ENCODE data around the gene CARMIL3.
"Not testable (repeated sequence)": the region's sequence is repeated elsewhere in the genome, so short reads cannot be mapped to it uniquely, and the experiment has no call there.

CARMIL3 gene

DNA sequence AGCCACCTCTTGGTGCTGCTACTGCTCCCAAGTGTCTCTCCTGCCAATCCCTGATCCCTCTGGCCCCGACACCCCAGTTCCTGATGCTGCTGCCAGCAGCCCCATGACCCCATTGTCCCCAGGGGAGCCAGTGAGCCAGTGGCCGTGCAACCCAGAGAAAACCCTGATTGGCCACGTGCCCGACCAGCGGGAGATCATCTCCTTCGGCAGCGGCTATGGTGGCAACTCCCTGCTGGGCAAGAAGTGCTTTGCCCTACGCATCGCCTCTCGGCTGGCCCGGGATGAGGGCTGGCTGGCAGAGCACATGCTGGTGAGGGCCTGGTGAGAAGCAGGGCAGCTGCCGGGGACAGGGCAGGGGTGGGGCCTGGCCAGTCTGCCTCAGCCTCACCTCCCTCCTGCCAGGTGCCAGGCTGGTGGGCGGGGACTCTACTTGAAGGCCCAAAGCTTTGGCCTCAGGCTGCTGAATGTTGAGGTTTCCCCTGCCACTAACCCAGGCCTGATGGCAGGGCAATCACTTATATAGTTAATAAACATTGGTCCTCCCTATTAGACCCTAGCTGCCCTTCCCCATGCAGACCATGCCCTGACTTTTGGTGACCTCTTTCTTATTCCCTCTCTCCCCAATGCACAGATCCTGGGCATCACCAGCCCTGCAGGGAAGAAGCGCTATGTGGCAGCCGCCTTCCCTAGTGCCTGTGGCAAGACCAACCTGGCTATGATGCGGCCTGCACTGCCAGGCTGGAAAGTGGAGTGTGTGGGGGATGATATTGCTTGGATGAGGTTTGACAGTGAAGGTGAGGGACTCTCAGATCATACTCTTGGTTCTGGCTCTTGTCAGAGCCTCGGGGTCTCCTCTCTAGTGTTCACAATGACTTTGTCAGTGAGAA is 47.4 kb downstream of the CARMIL3 start:
- DNase-seq = no peak

DNA sequence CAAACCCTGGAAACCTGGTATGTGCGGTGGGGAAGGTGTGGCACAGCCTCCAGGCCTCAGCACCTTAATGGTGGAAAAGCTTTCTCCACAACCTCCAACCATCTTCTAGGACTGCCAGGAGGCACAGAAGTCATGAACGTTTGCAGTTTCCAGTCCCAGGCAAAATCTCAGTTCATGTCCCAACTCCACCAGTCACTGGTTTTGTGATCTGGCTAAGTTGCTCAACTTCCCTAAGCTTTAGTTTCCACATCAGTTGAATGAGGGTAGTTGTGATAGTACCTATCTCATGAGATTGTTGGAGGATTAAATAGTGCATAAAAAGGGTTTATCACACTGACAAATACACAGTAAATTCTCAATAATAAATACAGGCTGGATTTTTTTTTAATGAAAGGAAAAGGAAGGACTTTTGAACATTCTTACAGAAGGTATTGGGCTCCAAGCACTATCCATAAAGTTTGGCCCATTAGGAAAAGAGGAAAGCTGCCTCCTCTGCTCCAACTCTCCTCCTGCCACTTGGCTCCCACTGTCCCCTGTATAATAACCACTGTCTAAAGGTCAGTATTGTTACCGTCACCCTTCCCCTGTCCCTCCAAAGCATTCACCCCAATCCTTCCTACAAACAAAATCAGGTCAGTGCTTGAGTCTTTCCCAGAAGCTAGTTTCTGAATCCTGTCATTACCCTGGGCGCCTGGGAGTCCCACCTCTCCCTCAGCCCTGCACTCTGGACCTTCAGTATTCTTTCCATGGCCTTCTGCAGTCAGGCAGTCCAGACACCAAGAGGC is 48.6 kb downstream of the CARMIL3 start:
- DNase-seq = no peak

DNA sequence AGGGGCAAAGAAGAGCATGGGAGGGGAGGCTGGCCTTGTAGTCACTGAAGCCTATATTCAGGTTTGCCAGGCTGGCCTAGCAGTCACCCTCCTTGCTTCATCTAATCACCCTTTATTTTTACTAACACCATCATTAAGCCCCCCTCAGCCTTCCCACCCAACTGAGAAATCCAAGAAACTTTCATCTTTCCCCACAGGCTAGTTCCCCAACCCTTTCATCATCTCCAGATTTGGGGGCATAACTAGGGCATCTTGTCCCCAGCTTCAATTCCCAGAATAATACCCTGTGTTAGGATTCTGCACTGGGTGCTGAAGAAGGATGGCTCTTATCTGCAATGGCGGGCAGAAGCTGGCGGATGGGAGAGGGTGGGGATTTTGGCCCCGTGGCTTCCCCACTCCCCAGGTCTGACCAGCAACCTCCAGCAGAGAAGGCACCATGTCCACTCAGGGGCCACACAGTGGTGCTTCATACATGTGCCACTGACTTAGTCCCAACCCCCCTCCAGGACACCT is 49.2 kb downstream of the CARMIL3 start:
- no peak for DNase-seq

DNA sequence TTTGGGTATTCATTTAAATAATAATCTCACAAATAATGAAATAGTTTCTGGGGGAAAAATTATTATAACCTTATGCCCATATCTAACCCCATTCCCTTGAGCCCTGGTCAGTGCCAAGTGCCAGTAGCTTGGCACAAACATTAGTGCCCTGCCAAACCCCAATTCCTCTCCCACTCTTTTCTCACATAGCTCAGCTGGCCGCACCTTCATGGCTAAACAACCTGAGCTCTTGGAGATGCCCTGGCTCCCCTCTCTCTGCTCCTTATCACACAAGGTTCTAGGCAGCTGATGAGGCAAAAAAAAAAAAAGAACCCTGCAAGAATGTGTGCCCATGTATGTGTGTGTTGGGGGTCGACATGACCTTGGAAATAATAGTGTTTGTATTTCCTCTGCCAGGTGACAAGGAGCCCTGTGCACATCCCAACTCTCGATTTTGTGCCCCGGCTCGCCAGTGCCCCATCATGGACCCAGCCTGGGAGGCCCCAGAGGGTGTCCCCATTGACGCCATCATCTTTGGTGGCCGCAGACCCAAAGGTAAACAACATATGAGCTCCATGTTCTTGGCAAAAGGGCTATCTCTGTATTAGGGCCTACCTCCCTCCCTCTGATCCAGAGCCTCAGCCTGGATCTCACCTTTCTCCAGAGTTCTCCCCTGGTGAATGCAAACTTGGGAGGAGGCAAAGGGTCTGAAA is 50.7 kb downstream of the CARMIL3 start:
- DNase-seq = no peak

DNA sequence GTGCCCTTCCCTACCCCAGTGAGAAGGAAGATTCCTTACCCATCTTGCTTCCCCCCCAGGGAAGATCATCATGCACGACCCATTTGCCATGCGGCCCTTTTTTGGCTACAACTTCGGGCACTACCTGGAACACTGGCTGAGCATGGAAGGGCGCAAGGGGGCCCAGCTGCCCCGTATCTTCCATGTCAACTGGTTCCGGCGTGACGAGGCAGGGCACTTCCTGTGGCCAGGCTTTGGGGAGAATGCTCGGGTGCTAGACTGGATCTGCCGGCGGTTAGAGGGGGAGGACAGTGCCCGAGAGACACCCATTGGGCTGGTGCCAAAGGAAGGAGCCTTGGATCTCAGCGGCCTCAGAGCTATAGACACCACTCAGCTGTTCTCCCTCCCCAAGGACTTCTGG is 51.6 kb downstream of the CARMIL3 start:
- no peak for DNase-seq

DNA sequence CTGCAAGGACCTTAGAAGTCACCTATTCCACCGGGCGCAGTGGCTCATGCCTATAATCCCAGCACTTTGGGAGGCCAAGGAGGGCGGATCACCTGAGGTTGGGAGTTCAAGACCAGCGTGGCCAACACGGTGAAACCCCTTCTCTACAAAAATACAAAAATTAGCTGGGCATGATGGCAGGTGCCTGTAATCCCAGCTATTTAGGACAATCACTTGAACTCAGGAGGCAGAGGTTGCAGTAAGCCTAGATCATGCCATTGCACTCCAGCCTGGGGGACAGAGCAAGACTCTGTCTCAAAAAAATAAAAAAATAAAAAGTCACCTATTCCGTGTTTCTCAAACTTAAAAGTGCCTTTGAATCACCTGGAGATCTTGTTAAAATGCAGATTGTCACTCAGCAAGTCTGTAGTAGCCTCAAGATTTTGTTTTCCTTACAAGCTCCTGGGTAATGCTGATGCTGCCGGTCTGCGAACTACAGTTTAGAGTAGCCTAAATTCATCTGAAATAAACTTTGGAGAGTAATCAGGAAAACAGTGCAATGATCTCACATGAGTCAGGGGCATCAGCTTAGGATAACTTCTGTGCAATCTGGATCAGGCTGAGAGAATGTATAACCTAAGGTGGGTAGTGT is 53.9 kb downstream of the CARMIL3 start:
- not testable (repeated sequence) for DNase-seq

DNA sequence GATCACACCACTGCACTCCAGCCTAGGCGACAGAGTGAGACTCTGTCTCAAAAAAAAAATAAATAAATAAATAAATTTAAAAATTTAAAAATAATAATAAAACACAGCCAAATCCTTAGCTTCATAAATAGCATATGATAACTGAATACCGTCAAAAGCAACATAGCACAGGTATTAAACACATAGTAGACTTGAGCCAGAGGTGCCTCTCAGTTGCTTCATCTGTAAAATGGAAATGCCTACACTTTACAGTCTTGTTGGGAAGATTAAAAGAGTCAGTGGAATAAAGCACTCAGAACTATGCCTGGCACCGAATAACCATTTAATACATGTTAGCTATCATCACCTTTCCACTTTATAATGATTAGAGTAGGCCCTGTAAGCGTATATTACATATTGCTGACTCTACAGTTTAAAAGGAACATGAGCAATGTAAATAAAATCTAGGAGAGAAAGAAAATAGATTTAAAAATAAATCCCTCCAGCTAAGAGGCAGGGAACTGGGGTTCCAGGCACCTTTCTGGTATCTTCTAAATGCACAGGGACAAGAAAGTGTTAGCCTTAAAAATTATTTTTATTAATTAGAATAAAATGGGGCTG is 55.0 kb downstream of the CARMIL3 start:
- no peak for DNase-seq

DNA sequence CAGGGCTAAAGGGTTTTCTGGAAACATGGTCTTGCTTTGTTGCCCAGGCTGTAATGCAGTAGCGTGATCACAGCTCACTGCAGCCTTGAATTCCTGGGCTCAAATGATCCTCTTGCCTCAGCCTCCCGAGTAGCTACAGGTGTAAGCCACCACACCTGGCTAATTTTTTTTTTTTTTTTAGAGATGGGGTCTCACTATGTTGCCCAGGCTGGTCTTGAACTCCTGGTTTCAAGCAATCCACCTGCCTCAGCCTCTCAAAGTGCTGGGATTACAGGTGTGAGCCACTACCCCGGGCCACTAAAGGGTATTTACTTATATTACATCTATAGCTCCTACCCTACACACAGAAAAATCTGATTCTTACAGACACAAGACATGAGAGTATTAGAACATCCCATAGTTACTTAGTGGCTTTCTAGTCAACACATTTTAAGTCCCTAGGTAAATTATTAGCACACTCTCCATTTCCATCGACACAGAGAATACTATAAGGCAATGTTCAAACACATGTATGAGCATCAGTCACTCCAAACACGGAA is 56.6 kb downstream of the CARMIL3 start:
- no peak for DNase-seq

DNA sequence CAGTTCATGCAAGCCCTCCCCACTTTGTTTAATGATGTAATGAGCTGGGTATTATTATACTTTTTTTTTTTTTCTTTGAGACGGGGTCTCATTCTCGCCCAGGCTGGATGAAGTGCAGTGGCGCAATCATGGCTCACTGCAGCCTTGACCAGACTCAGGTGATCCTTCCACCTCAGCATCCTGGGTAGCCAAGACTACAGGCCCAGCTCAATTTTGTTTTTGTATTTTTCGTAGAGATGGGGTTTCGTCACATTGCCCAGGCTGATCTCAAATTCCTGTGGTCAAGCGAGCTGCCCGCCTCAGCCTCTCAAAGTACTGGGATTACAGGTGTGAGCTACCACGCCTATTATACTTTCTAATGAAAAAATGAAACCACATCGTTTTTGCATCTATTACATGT is 58.3 kb downstream of the CARMIL3 start:
- DNase-seq = no peak

DNA sequence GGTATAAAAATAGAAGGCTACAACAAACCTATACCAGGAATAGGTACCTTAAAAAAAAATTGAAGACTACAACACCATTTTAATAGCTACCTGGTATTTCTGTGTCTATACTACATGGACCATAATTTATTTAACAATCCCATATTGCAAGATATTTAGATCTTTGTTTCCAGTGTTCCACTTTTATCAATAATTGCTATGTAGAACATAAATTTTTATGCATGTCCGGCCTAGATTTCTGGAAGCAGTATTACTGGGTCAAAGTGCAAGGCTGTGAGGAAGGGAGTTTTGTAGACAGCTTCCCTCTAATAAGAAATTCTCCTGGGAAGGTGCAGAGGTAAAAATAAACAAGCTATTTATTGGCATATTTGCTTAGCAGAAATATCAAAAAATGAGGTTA is 58.7 kb downstream of the CARMIL3 start:
- no peak for DNase-seq

DNA sequence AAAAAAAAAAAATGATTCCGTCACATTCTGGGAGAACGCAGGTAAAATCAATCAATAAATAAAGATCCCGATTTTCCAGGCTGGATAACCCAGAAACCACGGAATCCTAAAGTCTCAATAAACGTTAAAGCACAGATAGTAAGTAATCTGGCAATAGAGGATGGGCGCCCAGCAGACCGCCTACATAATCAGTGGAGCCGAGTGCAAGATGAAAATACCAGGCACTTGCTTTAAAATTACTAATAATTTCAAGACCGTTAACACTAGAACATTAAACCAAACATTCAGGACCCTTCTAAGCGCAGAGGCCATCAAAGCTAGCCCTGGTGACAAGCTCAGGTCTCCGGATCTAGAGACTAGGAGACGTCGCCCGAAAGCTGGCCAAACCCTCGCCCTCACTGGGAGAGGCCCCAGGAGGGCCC is 61.6 kb downstream of the CARMIL3 start:
- DNase-seq = no peak

DNA sequence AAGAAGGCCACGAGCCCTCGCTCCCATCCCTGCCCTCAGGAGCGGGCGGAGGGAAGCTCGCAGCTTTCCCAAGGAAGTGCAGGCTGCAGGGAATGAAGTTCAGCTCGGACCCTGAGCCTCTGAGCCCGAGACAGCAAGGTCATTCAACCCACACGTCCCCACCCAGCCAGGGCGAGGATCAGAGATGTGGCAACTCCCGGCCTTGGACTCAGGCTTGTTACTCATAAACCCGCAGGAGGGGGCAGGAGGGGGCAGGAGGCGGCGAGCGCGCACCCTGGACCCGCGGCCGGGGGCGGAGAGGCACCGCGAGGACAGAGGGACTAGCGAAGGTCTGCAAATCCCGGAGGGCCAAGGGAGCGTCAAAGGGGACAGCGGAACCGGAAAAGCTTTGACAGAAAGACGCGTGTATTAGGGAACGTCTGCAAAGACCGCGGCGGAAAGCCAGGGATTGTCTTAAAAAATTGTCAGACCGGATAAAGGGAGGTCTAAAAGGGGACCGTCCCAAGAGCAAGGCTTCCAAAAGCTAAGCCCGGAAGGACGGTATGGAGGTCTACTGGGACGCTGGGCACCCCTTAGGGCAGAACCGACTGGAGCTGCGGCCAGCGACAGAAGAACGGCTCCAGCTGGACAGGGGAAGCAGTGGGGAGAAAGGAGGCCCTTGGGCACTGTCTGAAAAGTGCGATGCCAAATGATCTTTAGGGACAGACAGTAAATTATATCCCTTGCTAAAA is 62.2 kb downstream of the CARMIL3 start:
- peak; percentile 65 for DNase-seq

DNA sequence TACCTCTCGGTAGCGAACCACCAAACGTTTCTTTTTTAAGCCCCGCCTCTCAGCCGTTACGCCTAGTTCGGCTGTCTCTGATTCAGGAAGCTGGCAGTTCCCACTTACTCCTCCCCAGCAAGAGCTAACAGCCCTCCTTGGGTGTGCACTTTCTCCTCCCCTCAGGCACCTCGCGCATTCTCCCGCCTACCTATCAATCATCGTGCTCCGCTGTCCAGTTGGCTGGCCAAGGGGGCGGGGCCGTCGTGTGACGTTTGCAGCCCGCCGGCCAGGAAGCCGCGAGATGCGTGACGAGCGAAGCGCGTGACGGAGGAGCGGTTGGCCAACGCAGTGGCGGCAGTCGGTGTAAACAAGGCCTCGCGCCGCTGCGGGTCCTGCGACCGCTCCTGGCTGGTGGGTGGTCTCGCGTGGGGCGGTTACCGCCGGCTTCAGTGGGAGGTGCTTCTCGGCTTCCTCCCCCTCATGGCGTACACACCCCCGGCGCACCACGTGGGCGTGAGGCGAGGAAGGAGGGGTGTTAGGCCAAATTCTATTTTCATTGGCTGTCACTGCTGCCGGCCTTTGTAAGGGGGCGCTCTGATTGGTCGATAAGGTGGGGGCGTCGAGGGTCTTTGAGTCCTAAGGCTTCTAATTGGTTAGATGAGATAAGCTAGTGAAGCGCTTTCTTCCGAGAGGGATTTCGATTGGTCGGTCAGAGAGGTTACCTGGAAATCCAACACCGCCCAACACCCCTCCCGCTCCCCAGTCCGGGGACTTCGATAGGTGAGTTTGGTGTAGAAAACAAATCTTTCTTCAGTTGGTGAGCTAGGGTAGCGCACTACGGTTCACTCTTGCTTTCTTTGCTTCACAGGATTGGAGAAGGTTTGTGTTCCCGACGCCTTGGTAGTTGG is 63.0 kb downstream of the CARMIL3 start, which contains the start of the genes DCAF11 and NRL:
Gene DCAF11, plus strand, starts transcription at position 246 of the 890 bp plus-strand sequence. CDS start 818 bp downstream, outside the sequence.
Gene NRL, minus strand, starts transcription at position 418 of the 890 bp plus-strand sequence. CDS start 32,101 bp downstream, outside the sequence.
- peak; percentile 99 for DNase-seq

DNA sequence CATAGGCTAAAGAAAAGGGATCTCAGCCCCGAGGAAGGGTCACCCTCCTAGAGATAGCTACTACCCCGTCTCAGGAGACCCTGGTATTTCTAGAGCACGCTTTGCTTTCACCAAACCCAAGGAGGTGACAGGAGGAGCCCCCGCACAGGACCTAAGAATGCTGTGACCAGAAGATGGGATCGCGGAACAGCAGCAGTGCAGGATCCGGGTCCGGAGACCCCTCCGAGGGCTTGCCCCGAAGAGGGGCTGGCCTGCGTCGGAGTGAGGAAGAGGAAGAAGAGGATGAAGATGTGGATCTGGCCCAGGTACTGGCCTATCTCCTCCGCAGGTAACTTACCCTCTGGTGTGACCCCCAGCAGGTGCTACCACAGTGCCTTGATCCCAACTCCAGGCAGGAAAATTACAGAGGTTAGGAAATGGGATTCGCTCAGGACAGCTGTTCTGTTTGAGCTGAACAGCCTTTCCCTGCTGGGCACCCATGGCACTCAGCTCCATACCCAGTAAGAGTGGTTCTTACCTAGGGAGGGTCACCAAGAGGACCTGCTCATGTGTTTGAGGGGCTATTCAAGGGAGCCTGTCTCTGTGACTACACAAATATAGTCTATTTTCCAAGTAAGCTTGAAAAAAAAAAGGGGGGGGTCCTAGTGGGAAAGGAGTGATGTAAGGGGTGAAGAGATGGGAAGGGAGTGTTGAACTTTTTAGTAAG is 63.8 kb downstream of the CARMIL3 start:
- no peak for DNase-seq

DNA sequence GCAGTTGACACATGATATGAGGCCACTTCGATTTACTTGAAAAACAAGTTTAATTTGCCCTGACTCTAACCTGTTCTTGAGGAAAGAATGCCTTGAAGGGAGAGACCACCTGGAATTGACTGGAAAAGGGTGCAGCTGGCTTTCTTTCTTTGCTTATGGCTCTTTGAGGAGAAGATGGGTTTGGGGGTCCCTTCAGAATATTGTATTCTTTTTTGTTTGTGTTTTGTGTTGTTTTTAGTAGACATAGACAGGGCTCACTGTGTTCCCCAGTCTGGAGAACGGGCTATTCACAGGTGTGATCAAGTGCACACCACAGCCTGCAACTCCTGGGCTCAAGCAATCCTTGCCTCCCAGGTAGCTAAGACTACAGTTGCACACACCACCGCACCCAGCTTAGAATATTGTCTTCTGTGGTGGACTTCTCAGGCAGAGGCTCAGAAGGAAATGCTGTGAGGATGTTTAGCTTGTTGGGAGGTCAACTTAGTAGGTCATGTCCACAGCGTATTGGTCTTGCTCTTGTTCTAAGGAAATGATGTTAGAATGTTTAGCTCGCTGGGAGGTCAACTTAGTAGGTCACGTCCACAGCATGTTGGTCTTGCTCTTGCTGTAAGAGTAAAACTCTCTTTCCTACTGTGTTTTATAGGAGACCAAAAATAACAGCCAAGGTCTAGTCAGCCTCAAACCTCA is 64.5 kb downstream of the CARMIL3 start:
- no peak for DNase-seq

DNA sequence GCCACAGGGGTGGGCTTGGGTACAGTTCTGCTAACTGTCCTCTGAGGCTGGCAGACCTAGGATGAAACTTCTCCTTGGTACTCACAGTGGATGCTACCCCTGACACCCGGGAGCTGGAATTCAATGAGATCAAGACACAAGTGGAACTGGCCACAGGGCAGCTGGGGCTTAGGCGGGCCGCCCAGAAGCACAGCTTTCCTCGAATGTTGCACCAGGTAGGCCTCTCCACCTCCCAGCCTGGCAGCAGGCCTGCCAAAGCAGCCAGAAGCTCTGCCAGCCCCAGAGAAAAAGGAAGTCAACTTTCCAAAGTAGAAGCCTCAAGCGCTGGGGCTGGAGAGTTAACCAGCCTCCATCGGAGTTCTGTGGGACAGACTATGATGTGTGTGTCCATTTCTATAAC is 65.4 kb downstream of the CARMIL3 start:
- DNase-seq = no peak
